Measurements from ENCODE around the gene MAD1L1. TPM values are rescaled to one million over a fixed set of nuclear protein-coding genes. Genes with fewer than 3 reads are reported as not detected.

MAD1L1 gene
- total and polyA plus RNA-seq, 2 of the 8 experiments (the other 6 are each of a cell fraction or from before 2014, with no cell fraction given) = 40.4 to 44.6 TPM

- Histone ChIP-seq H3K27me3 (replicated peaks in 1 of 4; ENCODE audit: control insufficient read depth in 3 of 4, extremely low read depth in 1 of 4, insufficient read depth in 3 of 4, low read length in 3 of 4) (no peaks in the 10 kb centered on the region), H3K18ac (ENCODE audit: extremely low read depth, low read length) (no peak overlapping the region), H3K9me3 (ENCODE audit: insufficient read depth in 2 of 2, low read depth in 1 of 2, low read length in 1 of 2) (no peaks in the 10 kb centered on the region), H3K9ac (replicated peaks in 1 of 4; ENCODE audit: extremely low read depth in 1 of 4, low read depth in 3 of 4, low read length in 3 of 4) (no peak overlapping the region), H3K4me1 (replicated peaks in 1 of 4; ENCODE audit: control insufficient read depth in 3 of 4, insufficient read depth in 4 of 4, low read length in 3 of 4) (no peaks in the 10 kb centered on the region), H2BK5ac (ENCODE audit: low read depth, low read length) (no peak overlapping the region; the same call in 1 of the 2 replicates), H3K27ac (ENCODE audit: low read depth, low read length) (no peak overlapping the region), H3K79me1 (ENCODE audit: low read depth, low read length) (no peaks in the 10 kb centered on the region; the same call in 1 of the 2 replicates), H3K4ac (replicated peaks; ENCODE audit: insufficient read length, low read depth, low read length) (no peak overlapping the region), H2BK120ac (replicated peaks; ENCODE audit: low read depth, low read length) (no peak overlapping the region), H3K23ac (ENCODE audit: insufficient read length) (no peak overlapping the region), H4K20me1 (replicated peaks in 1 of 2; ENCODE audit: control insufficient read depth in 1 of 2, insufficient read depth in 2 of 2, low read length in 2 of 2) (peaks cover 0 to 2% of the 10 kb centered on the region in 2 experiments), H2BK20ac (ENCODE audit: low read length) (no peak overlapping the region), H4K8ac (ENCODE audit: extremely low read depth, insufficient read depth, low read length) (peak overlapping the region; percentile 51; the same call in 1 of the 2 replicates), H3K36me3 (ENCODE audit: control insufficient read depth in 2 of 4, insufficient read depth in 4 of 4, low read length in 3 of 4) (no peaks in the 10 kb centered on the region; a peak in 1 of 8 replicates), H2AK5ac (ENCODE audit: low read depth, low read length) (no peak overlapping the region), H3K79me2 (ENCODE audit: control insufficient read depth in 1 of 2, insufficient read depth in 2 of 2, low read length in 2 of 2) (no peaks in the 10 kb centered on the region), H4K91ac (replicated peaks; ENCODE audit: insufficient read length, low read length) (no peak overlapping the region), H3K14ac (ENCODE audit: insufficient read length) (no peak overlapping the region), H3K56ac (replicated peaks; ENCODE audit: insufficient read length, low read depth, low read length) (no peak overlapping the region), H3K4me2 (ENCODE audit: insufficient read depth in 1 of 2, low read depth in 2 of 2, low read length in 2 of 2) (no peak overlapping the region), H4K5ac (ENCODE audit: insufficient read length, low read depth, low read length) (no peak overlapping the region), H2BK15ac (ENCODE audit: low read length) (no peak overlapping the region), H2BK12ac (ENCODE audit: low read depth, low read length) (no peak overlapping the region), H3K4me3 (ENCODE audit: extremely low read depth in 1 of 4, insufficient read depth in 2 of 4, low read depth in 3 of 4, low read length in 4 of 4) (no peak overlapping the region), H3K23me2 (ENCODE audit: low read depth, low read length) (no peaks in the 10 kb centered on the region), H2AFZ (ENCODE audit: low read length) (no peak overlapping the region)
- POLR2A ChIA-PET (ENCODE audit: partially characterized antibody) = no interaction called here
- 92% methylated on average over 16 of the region's 16 CpGs; no CpG with 5 or more reads in 1 of the 2 experiments for WGBS, 2 experiments (ENCODE audit: extremely low coverage in 1 of 2, insufficient coverage in 1 of 2, insufficient read length in 1 of 2, insufficient replicate concordance in 2 of 2, low coverage in 1 of 2, low lambda C conversion rate in 2 of 2, missing lambda C conversion rate in 1 of 2)
- no peak for DNase-seq (ENCODE audit: low read depth in 1 of 2, low spot score in 2 of 2)
- no peak for FAIRE-seq
- CTCF ChIA-PET (ENCODE audit: partially characterized antibody) = interaction anchor here (1.3 to 2.2 kb wide), 6 partner anchors 11 to 280 kb away, joined by 3 to 11 read pairs (median 5); no protein-coding TSS in a partner anchor
- TF ChIP-seq CHD1 (IDR thresholded peaks at IDR 0.05; ENCODE audit: low read depth, low read length) (no peak), SUZ12 (IDR thresholded peaks at IDR 0.05; ENCODE audit: low read length) (no peak), SP1 (IDR thresholded peaks at IDR 0.05; ENCODE audit: low read depth, low read length) (no peak), ZNF274 (IDR thresholded peaks at IDR 0.05; ENCODE audit: borderline replicate concordance, extremely low read depth, low read length) (no peak), RXRA (IDR thresholded peaks at IDR 0.05; ENCODE audit: insufficient read depth, low read depth, low read length) (no peak), USF2 (IDR thresholded peaks at IDR 0.05; ENCODE audit: low read length) (no peak), SIRT6 (IDR thresholded peaks at IDR 0.05; ENCODE audit: low read length) (no peak), HDAC2 (IDR thresholded peaks at IDR 0.05; ENCODE audit: borderline replicate concordance in 1 of 2, low read depth in 2 of 2, low read length in 2 of 2) (no peak), KDM1A (IDR thresholded peaks at IDR 0.05; ENCODE audit: borderline replicate concordance, low read length) (no peak), CHD2 (IDR thresholded peaks at IDR 0.05; ENCODE audit: low read length) (no peak), CEBPB (IDR thresholded peaks at IDR 0.05; ENCODE audit: low read depth, low read length) (no peak), EZH2 (IDR thresholded peaks at IDR 0.05; ENCODE audit: low read depth, low read length, severe bottlenecking) (no peak)
- TF ChIP-seq, protein P1, sequence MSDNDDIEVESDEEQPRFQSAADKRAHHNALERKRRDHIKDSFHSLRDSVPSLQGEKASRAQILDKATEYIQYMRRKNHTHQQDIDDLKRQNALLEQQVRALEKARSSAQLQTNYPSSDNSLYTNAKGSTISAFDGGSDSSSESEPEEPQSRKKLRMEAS (IDR thresholded peaks at IDR 0.05) = no peak
Measured at GRCh38 chr7:2122651-2123050, 110.1 kb downstream of the MAD1L1 start.
